ENCODE data around the gene RASGRP3. TPM values are rescaled to one million over a fixed set of nuclear protein-coding genes. Genes with fewer than 3 reads are reported as not detected.
A peak's percentile ranks its signal among the peaks of the same experiment; 100 is the strongest.

RASGRP3 gene
- total and polyA plus RNA-seq, 12 donors = 14.9 to 77.4 (median 64.4) TPM

DNA sequence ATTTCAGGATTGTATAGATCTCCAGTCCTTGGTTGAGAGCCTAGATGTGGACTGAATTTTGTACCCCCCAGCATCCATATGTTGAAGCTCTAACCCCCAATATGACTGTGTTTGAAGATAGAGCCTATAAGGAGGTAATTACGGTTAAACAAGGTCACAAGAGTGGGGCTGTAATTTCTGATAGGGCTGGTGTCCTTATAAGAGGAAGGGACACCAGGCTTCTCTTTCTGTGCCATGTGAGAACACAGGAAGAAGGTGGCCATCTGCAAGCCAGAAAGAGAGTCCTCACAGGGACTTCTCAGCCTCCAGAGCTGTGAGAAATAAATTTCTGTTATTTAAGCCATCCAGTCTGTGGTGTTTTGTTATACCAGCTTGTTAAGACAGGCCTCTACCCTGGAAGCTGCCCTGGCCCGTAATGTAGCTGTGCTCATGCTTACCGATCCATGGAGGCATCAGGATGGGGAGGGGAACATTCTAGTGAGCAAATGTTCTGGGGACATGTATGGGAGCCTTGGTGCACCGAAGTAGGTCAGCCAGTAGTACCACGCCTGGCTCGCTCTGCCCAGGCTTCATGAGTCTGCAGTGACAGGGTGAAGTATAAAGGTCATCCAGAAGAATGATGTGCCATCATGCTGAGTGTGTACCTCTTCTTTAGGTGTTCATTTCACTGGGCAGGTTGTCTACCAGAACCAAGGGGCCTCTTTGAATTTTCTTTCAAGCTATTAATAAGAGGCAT lies 16.1 kb downstream of the RASGRP3 start:
- intact Hi-C loops (cut with DNase I) = no loop called here
- no peak overlapping the region for H3K27ac ChIP-seq
- H3K4me3 ChIP-seq = no peak overlapping the region
- TF ChIP-seq, protein P1, sequence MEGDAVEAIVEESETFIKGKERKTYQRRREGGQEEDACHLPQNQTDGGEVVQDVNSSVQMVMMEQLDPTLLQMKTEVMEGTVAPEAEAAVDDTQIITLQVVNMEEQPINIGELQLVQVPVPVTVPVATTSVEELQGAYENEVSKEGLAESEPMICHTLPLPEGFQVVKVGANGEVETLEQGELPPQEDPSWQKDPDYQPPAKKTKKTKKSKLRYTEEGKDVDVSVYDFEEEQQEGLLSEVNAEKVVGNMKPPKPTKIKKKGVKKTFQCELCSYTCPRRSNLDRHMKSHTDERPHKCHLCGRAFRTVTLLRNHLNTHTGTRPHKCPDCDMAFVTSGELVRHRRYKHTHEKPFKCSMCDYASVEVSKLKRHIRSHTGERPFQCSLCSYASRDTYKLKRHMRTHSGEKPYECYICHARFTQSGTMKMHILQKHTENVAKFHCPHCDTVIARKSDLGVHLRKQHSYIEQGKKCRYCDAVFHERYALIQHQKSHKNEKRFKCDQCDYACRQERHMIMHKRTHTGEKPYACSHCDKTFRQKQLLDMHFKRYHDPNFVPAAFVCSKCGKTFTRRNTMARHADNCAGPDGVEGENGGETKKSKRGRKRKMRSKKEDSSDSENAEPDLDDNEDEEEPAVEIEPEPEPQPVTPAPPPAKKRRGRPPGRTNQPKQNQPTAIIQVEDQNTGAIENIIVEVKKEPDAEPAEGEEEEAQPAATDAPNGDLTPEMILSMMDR (IDR thresholded peaks at IDR 0.05) = no peak
- ATAC-seq (peak in 3 of 8 donors; percentile 18 to 39 (median 35)), DNase-seq (no peak)
- no peaks in the 10 kb centered on the region for H3K36me3 ChIP-seq
- peaks cover 7 to 90% (median 65%) of the 10 kb centered on the region in 9 donors for H3K4me1 ChIP-seq
- 94 to 95% methylated on average over 6 of the region's 6 CpGs for WGBS, 2 donors
- H3K9me3 ChIP-seq = peaks cover 0 to under 1% (median 0%) of the 10 kb centered on the region in 11 donors
- no peaks in the 10 kb centered on the region for H3K27me3 ChIP-seq

DNA sequence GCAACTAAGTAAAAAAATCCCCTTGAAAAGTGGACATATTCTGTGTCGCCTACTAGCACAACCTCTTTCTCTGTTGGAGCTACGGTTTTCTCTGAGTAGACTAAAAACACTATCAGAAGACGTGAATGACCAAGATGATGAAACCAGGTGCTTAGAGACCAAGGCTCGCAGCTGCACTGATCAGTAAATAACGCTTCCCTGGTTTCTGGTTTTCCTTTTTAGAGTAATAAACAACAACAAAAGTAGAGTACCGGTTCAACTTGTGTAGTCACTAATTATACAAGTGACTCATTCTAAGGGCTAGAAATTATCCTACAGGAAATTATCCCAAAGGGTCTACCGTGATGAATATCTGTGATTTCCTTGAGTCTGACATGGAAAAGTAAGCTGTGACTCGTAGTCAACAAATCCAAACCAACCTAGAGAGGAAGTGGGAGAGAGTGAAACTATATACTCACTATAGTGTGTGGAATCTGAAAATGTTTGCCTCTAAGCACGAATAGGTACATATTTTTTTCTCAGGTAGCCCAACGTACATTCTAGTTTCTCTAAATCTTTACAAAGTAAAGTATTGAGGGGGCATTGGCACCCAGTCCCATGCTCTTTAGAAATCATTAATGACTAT lies 17.8 kb downstream of the RASGRP3 start:
- no peak for DNase-seq
- no peaks in the 10 kb centered on the region for H3K9me3 ChIP-seq
- WGBS, 2 donors = 64 to 75% methylated on average over 10 of the region's 10 CpGs
- ATAC-seq = no peak
- H3K4me1 ChIP-seq = peaks cover 7 to 94% (median 74%) of the 10 kb centered on the region in 9 donors
- H3K27ac ChIP-seq = no peak overlapping the region
- TF ChIP-seq, protein P1 (IDR thresholded peaks at IDR 0.05) = no peak
- intact Hi-C loops (cut with DNase I) = no loop called here
- H3K4me3 ChIP-seq = no peak overlapping the region
- H3K27me3 ChIP-seq = no peaks in the 10 kb centered on the region
- H3K36me3 ChIP-seq = no peaks in the 10 kb centered on the region

DNA sequence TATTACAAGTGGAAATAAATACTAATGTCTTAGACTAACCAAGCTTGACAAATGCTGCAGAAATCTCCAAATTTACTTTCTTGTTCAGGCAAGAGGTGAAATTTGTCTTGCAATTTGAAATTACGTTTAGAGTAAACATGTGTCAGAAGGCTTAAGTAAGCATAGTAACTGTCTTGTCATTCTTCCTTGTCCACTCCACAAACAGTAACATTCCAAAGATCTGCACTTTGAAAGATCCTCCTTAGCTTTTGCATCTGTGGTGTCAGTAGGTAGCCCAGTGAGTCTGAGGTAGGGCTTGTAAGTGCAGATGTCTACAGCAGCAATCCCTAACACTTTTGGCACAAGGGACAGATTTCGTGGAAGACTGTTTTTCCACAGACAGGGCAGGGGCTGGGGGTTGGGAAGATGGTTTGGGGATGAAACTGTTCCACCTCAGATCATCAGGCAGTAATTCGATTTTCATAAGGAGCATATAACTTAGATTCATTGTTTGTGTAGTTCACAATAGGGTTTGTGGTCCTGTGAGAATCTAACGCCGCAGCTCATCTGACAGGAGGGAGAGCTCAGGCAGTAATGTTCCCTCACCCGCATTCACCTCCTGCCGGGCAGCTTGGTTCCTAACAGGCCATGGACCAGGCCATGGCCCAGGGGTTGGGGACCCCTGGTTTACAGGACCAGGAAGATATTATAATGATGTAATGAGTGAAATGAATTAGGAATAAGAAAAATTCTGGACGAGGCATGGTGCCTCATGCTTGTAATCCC lies 18.6 kb downstream of the RASGRP3 start:
- 81 to 83% methylated on average over 8 of the region's 8 CpGs for WGBS, 2 donors
- H3K9me3 ChIP-seq = no peaks in the 10 kb centered on the region
- ATAC-seq (no peak), DNase-seq (no peak)
- peak overlapping the region in 1 of 10 donors; percentile 13 for H3K27ac ChIP-seq
- H3K27me3 ChIP-seq = no peaks in the 10 kb centered on the region
- TF ChIP-seq, protein P1 (IDR thresholded peaks at IDR 0.05) = no peak
- no peaks in the 10 kb centered on the region for H3K36me3 ChIP-seq
- intact Hi-C loops (cut with DNase I) = no loop called here
- H3K4me1 ChIP-seq = peaks cover 5 to 94% (median 66%) of the 10 kb centered on the region in 9 donors
- no peak overlapping the region for H3K4me3 ChIP-seq

DNA sequence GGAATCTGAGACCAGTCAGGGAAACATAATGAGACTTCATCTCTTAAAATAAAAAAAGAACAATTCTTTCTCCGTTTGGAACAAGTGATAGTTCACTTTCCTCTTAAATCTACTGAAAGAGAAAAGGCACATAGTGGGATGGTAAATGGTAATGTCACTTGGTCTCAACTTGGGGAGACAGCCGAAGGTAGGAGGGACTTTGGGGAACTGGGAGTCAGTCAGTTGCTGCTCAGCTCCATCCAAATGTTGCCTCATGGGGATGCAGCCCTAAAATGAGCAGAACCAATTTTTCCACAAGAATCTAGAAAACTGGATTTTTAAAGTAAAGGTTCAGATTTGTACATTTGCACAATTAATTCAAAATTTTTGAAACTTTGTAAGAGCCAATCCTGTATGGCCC lies 19.2 kb downstream of the RASGRP3 start:
- DNase-seq (no peak), ATAC-seq (no peak)
- no peaks in the 10 kb centered on the region for H3K27me3 ChIP-seq
- TF ChIP-seq, protein P1 (IDR thresholded peaks at IDR 0.05) = no peak
- WGBS, 2 donors = 70 to 87% methylated on average over 2 of the region's 2 CpGs
- H3K4me1 ChIP-seq = peaks cover 0 to 91% (median 62%) of the 10 kb centered on the region in 9 donors
- H3K27ac ChIP-seq = no peak overlapping the region
- intact Hi-C loops (cut with DNase I) = no loop called here
- no peak overlapping the region for H3K4me3 ChIP-seq
- H3K36me3 ChIP-seq = no peaks in the 10 kb centered on the region
- H3K9me3 ChIP-seq = no peaks in the 10 kb centered on the region

Measured in heart right ventricle (tissue), 16 donors.